NCI-H2171 (cell line): ENCODE measurements around the gene KIF1B.
A peak's percentile ranks its signal among the peaks of the same experiment; 100 is the strongest.

Experiments used
- DNase-seq: peaks from one replicate; lab custom pipeline; 2025; lab: John Stamatoyannopoulos, UW

KIF1B gene

GRCh38 chr1:10209905-10210810 lies at the start of gene KIF1B:
TSS of gene KIF1B (plus strand) at chr1:10210570. CDS start at chr1:10232329, 21,759 bp downstream.
- peak; percentile 96 for DNase-seq

GRCh38 chr1:10160907-10161490 lies 49.4 kb upstream of the KIF1B start:
- no peak for DNase-seq

- no peak for DNase-seq
Measured at GRCh38 chr1:10161541-10162290, 48.7 kb upstream of the KIF1B start.

- no peak for DNase-seq
Measured at GRCh38 chr1:10168912-10169514, 41.4 kb upstream of the KIF1B start.

- DNase-seq = no peak
Measured at GRCh38 chr1:10170239-10170574, 40.2 kb upstream of the KIF1B start.

GRCh38 chr1:10171105-10171767 lies 39.1 kb upstream of the KIF1B start:
- no peak for DNase-seq

- DNase-seq = no peak
Measured at GRCh38 chr1:10171995-10172669, 38.2 kb upstream of the KIF1B start.

GRCh38 chr1:10173582-10173981 lies 36.8 kb upstream of the KIF1B start:
- no peak for DNase-seq

GRCh38 chr1:10177876-10178275 lies 32.5 kb upstream of the KIF1B start:
- DNase-seq = no peak

GRCh38 chr1:10178597-10179405 lies 31.6 kb upstream of the KIF1B start:
- no peak for DNase-seq

- DNase-seq = no peak
Measured at GRCh38 chr1:10179406-10180091, 30.8 kb upstream of the KIF1B start.

GRCh38 chr1:10181154-10181553 lies 29.2 kb upstream of the KIF1B start:
- DNase-seq = no peak

- no peak for DNase-seq
Measured at GRCh38 chr1:10185759-10186158, 24.6 kb upstream of the KIF1B start.

GRCh38 chr1:10186331-10187025 lies 23.9 kb upstream of the KIF1B start:
- DNase-seq = no peak

GRCh38 chr1:10187026-10187334 lies 23.4 kb upstream of the KIF1B start:
- DNase-seq = no peak

GRCh38 chr1:10188133-10188650 lies 22.2 kb upstream of the KIF1B start:
- DNase-seq = no peak

- no peak for DNase-seq
Measured at GRCh38 chr1:10189659-10190058, 20.7 kb upstream of the KIF1B start.

GRCh38 chr1:10192263-10192662 lies 18.1 kb upstream of the KIF1B start:
- no peak for DNase-seq

GRCh38 chr1:10193288-10193687 lies 17.1 kb upstream of the KIF1B start:
- peak; percentile 90 for DNase-seq
